GM23338 (cell line): ENCODE data around the gene MCM3AP. TPM values are rescaled to one million over a fixed set of nuclear protein-coding genes. Genes with fewer than 3 reads are reported as not detected.
A peak's percentile ranks its signal among the peaks of the same experiment; 100 is the strongest.

ENCODE experiments used
- ATAC-seq: fragments of 200-7000 bp; cut with Tn5 transposase; 3 replicates; pipeline ENCODE4 v1.9.1; 2020
- DNase-seq: peaks from one replicate; pipeline ENCODE4 v3.0.0-alpha.2; 2015; ENCODE audit warnings: low spot score
- H2AFZ ChIP-seq: fragments of 200-600 bp; sonication (generic); 2 replicates; pipeline ENCODE4 v1.8.0; 2016; ENCODE audit warnings: antibody characterized with exemption, mild to moderate bottlenecking, moderate library complexity
- H3F3A ChIP-seq: fragments of 200-600 bp; sonication (generic); replicated peaks from 2 replicates; pipeline ENCODE4 v1.8.0; 2017; ENCODE audit warnings: antibody characterized with exemption, mixed run types, low read depth
- H3K27ac ChIP-seq: fragments of 200-600 bp; sonication (generic); 2 replicates; pipeline ENCODE4 v1.6.1; 2016; ENCODE audit warnings: low read depth
- H3K27me3 ChIP-seq: fragments of 200-600 bp; sonication (generic); 2 replicates; pipeline ENCODE4 v1.8.0; 2016; ENCODE audit warnings: mild to moderate bottlenecking, mixed run types, moderate library complexity; ENCODE audit not compliant: insufficient read depth
- H3K36me3 ChIP-seq: fragments of 200-600 bp; sonication (generic); 2 replicates; pipeline ENCODE4 v1.8.0; 2016; ENCODE audit warnings: mild to moderate bottlenecking; ENCODE audit not compliant: insufficient read depth
- H3K4me1 ChIP-seq: fragments of 200-600 bp; sonication (generic); 2 replicates; pipeline ENCODE4 v1.8.0; 2016; ENCODE audit warnings: mild to moderate bottlenecking, moderate library complexity; ENCODE audit not compliant: insufficient read depth
- H3K4me2 ChIP-seq: fragments of 200-600 bp; sonication (generic); 2 replicates; pipeline ENCODE4 v1.7.1; 2017; ENCODE audit warnings: mixed run types
- H3K4me3 ChIP-seq: fragments of 200-600 bp; sonication (generic); 2 replicates; pipeline ENCODE4 v1.6.1; 2016; ENCODE audit warnings: mixed run types
- H3K79me2 ChIP-seq: fragments of 200-600 bp; sonication (generic); replicated peaks from 2 replicates; pipeline ENCODE4 v1.8.0; 2017; ENCODE audit warnings: mild to moderate bottlenecking; ENCODE audit not compliant: insufficient read depth
- H3K9me2 ChIP-seq: fragments of 200-600 bp; sonication (generic); 2 replicates; pipeline ENCODE4 v1.8.0; 2017; ENCODE audit not compliant: insufficient read depth
- H4K20me1 ChIP-seq: fragments of 200-600 bp; sonication (generic); replicated peaks from 2 replicates; pipeline ENCODE4 v1.8.0; 2017; ENCODE audit warnings: mild to moderate bottlenecking; ENCODE audit not compliant: insufficient read depth
- H3K27ac Mint-ChIP-seq: 2 replicates; pipeline ENCODE4 v1.8.0; 2020; ENCODE audit warnings: inconsistent platforms, mild to moderate bottlenecking, moderate library complexity, mixed read lengths
- H3K27me3 Mint-ChIP-seq: 3 replicates; pipeline ENCODE4 v1.8.0; 2022; ENCODE audit warnings: low read depth, mild to moderate bottlenecking, moderate library complexity, mixed read lengths, inconsistent platforms; ENCODE audit not compliant: insufficient read depth, poor library complexity
- H3K36me3 Mint-ChIP-seq: 3 replicates; pipeline ENCODE4 v1.8.0; 2021; ENCODE audit warnings: low read depth, mild to moderate bottlenecking, inconsistent platforms, moderate library complexity, mixed read lengths
- H3K4me1 Mint-ChIP-seq: 3 replicates; pipeline ENCODE4 v1.8.0; 2020; ENCODE audit warnings: mild to moderate bottlenecking, inconsistent platforms, mixed read lengths
- H3K4me3 Mint-ChIP-seq: 3 replicates; pipeline ENCODE4 v1.8.0; 2021; ENCODE audit warnings: moderate library complexity, mild to moderate bottlenecking, inconsistent platforms, mixed read lengths
- H3K9me3 Mint-ChIP-seq: 3 replicates; pipeline ENCODE4 v1.8.0; 2020; ENCODE audit warnings: moderate library complexity, mild to moderate bottlenecking, inconsistent platforms, mixed read lengths
- CREB1 ChIP-seq: fragments of 250-450 bp; sonication (Bioruptor Pico); IDR thresholded peaks from 2 replicates; pipeline ENCODE4 v1.5.0; 2020; ENCODE audit warnings: low read depth, mild to moderate bottlenecking, moderate library complexity
- EZH2phosphoT487 ChIP-seq: fragments of 200-600 bp; sonication (generic); IDR thresholded peaks from one replicate; pipeline ENCODE4 v1.8.1; 2018; ENCODE audit warnings: antibody characterized with exemption; ENCODE audit not compliant: unreplicated experiment
- REST ChIP-seq: IDR thresholded peaks from one replicate; pipeline ENCODE4 v1.6.1; 2018; ENCODE audit warnings: antibody characterized with exemption; ENCODE audit not compliant: unreplicated experiment
- STAT1 ChIP-seq: IDR thresholded peaks from one replicate; pipeline ENCODE4 v1.6.1; 2016; ENCODE audit warnings: antibody characterized with exemption; ENCODE audit not compliant: unreplicated experiment
- ZNF114 ChIP-seq: fragments of 250-450 bp; sonication (Bioruptor Pico); IDR thresholded peaks from 2 replicates; pipeline ENCODE4 v1.5.0; 2020; ENCODE audit warnings: mild to moderate bottlenecking, moderate library complexity
- polyA plus RNA-seq: library from polyadenylated mRNA; unstranded; fragments of >200 nt; fragmentation: Nextera tagmentation; extraction: Ambion mirVana; gene quantifications from 2 replicates; pipeline ENCODE4 v1.2.1, GENCODE V29; 2016
- total RNA-seq: library from RNA; depleted of rRNA; stranded (reverse); fragments of >200 nt; shearing (Covaris generic); gene quantifications from 2 replicates; pipeline ENCODE4 v1.2.3, GENCODE V29; 2014
- TF ChIP-seq, protein P1 (sequence below): IDR thresholded peaks from 2 replicates; pipeline ENCODE4 v1.6.1; 2016; ENCODE audit warnings: antibody characterized with exemption
- TF ChIP-seq, protein P2 (sequence below), 2 experiments: fragments of 200-600 bp in 1 of 2; sonication (generic) in 1 of 2; conservative IDR thresholded peaks; 2 replicates each; pipeline versions ENCODE4 v1.5.1 to v1.6.1; 2016 to 2017; ENCODE audit warnings: antibody characterized with exemption in 2 of 2, low read depth in 2 of 2, mild to moderate bottlenecking in 2 of 2, moderate library complexity in 1 of 2

The MCM3AP gene
- total and polyA plus RNA-seq, 2 experiments from 2014 or later: 39.2 to 123 TPM

- no peak overlapping the region for H3K27ac ChIP-seq
- H3K27ac Mint-ChIP-seq: no peak overlapping the region
- H3K36me3 Mint-ChIP-seq: peaks cover 93% of the 10 kb centered on the region
- no peaks in the 10 kb centered on the region for H3K4me1 ChIP-seq
- no peak overlapping the region for H3K4me3 ChIP-seq
- H3K4me3 Mint-ChIP-seq: no peak overlapping the region
- peaks cover 8% of the 10 kb centered on the region for H3K27me3 Mint-ChIP-seq
- no peaks in the 10 kb centered on the region for H3K27me3 ChIP-seq
- no peak overlapping the region for H2AFZ ChIP-seq
- H3K9me3 Mint-ChIP-seq: no peaks in the 10 kb centered on the region
- peaks cover 25% of the 10 kb centered on the region for H4K20me1 ChIP-seq
- no peaks in the 10 kb centered on the region for H3K79me2 ChIP-seq
- H3K4me2 ChIP-seq: no peak overlapping the region
- TF ChIP-seq STAT1: no peak
- no peak for TF ChIP-seq REST
- TF ChIP-seq EZH2phosphoT487: no peak
- TF ChIP-seq, protein P1, sequence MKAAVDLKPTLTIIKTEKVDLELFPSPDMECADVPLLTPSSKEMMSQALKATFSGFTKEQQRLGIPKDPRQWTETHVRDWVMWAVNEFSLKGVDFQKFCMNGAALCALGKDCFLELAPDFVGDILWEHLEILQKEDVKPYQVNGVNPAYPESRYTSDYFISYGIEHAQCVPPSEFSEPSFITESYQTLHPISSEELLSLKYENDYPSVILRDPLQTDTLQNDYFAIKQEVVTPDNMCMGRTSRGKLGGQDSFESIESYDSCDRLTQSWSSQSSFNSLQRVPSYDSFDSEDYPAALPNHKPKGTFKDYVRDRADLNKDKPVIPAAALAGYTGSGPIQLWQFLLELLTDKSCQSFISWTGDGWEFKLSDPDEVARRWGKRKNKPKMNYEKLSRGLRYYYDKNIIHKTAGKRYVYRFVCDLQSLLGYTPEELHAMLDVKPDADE: no peak
- TF ChIP-seq ZNF114 (CRISPR knock-in tag): no peak
- TF ChIP-seq, protein P2, sequence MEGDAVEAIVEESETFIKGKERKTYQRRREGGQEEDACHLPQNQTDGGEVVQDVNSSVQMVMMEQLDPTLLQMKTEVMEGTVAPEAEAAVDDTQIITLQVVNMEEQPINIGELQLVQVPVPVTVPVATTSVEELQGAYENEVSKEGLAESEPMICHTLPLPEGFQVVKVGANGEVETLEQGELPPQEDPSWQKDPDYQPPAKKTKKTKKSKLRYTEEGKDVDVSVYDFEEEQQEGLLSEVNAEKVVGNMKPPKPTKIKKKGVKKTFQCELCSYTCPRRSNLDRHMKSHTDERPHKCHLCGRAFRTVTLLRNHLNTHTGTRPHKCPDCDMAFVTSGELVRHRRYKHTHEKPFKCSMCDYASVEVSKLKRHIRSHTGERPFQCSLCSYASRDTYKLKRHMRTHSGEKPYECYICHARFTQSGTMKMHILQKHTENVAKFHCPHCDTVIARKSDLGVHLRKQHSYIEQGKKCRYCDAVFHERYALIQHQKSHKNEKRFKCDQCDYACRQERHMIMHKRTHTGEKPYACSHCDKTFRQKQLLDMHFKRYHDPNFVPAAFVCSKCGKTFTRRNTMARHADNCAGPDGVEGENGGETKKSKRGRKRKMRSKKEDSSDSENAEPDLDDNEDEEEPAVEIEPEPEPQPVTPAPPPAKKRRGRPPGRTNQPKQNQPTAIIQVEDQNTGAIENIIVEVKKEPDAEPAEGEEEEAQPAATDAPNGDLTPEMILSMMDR (conservative IDR thresholded peaks at IDR 0.05; ENCODE audit: low read depth in 2 of 2): no peak
- no peaks in the 10 kb centered on the region for H3K9me2 ChIP-seq
- ATAC-seq: peak; percentile 30; the same call in 1 of the 3 replicates
- peaks cover 62% of the 10 kb centered on the region for H3K36me3 ChIP-seq
- H3K4me1 Mint-ChIP-seq: no peaks in the 10 kb centered on the region
- no peak for DNase-seq
- H3F3A ChIP-seq: peaks cover 24% of the 10 kb centered on the region
Measured at GRCh38 chr21:46245213-46245915, 40.0 kb downstream of the MCM3AP start.

DNA sequence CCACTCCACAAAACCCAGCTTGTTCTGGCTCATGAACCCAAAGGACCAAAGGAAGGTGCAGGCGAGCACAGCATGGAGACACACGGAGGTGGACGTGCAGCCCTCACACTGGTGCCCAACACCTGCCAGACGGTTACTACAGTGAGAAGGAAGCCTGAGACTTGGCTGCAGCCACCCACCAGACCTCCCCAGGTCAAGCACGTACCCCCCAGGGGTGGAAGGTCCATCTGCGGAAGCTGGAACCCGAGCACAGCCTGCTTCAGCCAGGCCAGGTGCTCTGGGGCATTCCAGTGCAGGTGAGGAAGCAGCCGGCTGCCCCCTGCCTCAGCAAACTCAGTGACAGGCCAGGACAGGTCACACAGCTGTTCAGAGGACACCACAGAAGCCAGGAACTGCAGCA, 40.8 kb downstream of the MCM3AP start:
- TF ChIP-seq CREB1 (CRISPR knock-in tag) (no peak), ZNF114 (CRISPR knock-in tag) (no peak)
- peaks cover 90% of the 10 kb centered on the region for H3K36me3 Mint-ChIP-seq
- H3K4me1 ChIP-seq: no peaks in the 10 kb centered on the region
- H3K9me2 ChIP-seq: no peaks in the 10 kb centered on the region
- H3K27ac Mint-ChIP-seq: no peak overlapping the region
- no peak overlapping the region for H3K4me3 Mint-ChIP-seq
- H3K79me2 ChIP-seq: no peaks in the 10 kb centered on the region
- peaks cover 28% of the 10 kb centered on the region for H4K20me1 ChIP-seq
- DNase-seq (no peak), ATAC-seq (no peak)
- H2AFZ ChIP-seq: no peak overlapping the region
- no peak overlapping the region for H3K27ac ChIP-seq
- no peaks in the 10 kb centered on the region for H3K27me3 ChIP-seq
- peaks cover 26% of the 10 kb centered on the region for H3F3A ChIP-seq
- H3K4me1 Mint-ChIP-seq: no peaks in the 10 kb centered on the region
- H3K4me3 ChIP-seq: no peak overlapping the region
- peaks cover 8% of the 10 kb centered on the region for H3K27me3 Mint-ChIP-seq
- H3K4me2 ChIP-seq: no peak overlapping the region
- peaks cover 55% of the 10 kb centered on the region for H3K36me3 ChIP-seq
- no peaks in the 10 kb centered on the region for H3K9me3 Mint-ChIP-seq
